ENCODE data around the gene KRT84.

KRT84 gene

GRCh38 chr12:52351196-52352059, 34.0 kb downstream of the KRT84 start:
- H3K9me3 ChIP-seq (ENCODE audit: control insufficient read depth, insufficient read depth, low read depth, low read length), result no peaks in the 10 kb centered on the region
- no peak overlapping the region for H3K27ac ChIP-seq (ENCODE audit: extremely low read depth, low read depth, low read length)
- POLR2A ChIA-PET, result no interaction called here
- TF ChIP-seq ZNF610 (tag by site-specific recombination; IDR thresholded peaks at IDR 0.05; ENCODE audit: borderline replicate concordance) (no peak), TRIM28 (IDR thresholded peaks at IDR 0.05; ENCODE audit: borderline replicate concordance, low read length) (no peak), BCL11A (tag by site-specific recombination; IDR thresholded peaks at IDR 0.05; ENCODE audit: low read depth) (no peak), ZNF768 (tag by site-specific recombination; IDR thresholded peaks at IDR 0.05) (no peak), ZBTB6 (tag by site-specific recombination; IDR thresholded peaks at IDR 0.05) (no peak), ZSCAN30 (tag by site-specific recombination; IDR thresholded peaks at IDR 0.05) (no peak), PBX3 (CRISPR knock-in tag; IDR thresholded peaks at IDR 0.05) (no peak), ZNF585B (tag by site-specific recombination; IDR thresholded peaks at IDR 0.05) (no peak), ZNF596 (tag by site-specific recombination; IDR thresholded peaks at IDR 0.05) (no peak), ZNF10 (tag by site-specific recombination; IDR thresholded peaks at IDR 0.05) (no peak), ZNF791 (tag by site-specific recombination; IDR thresholded peaks at IDR 0.05) (no peak), ZNF621 (tag by site-specific recombination; IDR thresholded peaks at IDR 0.05) (no peak), ZNF785 (tag by site-specific recombination; IDR thresholded peaks at IDR 0.05) (no peak), KLF7 (tag by site-specific recombination; IDR thresholded peaks at IDR 0.05; ENCODE audit: borderline replicate concordance) (no peak)
- peaks cover 3% of the 10 kb centered on the region; the same call in 1 of the 2 replicates for H3K4me1 ChIP-seq (ENCODE audit: control insufficient read depth, insufficient read depth, low read length)
- H3K4me3 ChIP-seq (ENCODE audit: low read depth, low read length), result no peak overlapping the region
- CTCF ChIA-PET, result interaction anchor here (0.7 to 3.5 kb wide), 9 partner anchors 10 to 204 kb away, joined by 3 to 13 read pairs (median 4); no protein-coding TSS in a partner anchor
- no peaks in the 10 kb centered on the region for H3K36me3 ChIP-seq (ENCODE audit: control insufficient read depth in 2 of 2, insufficient read depth in 1 of 2, low read length in 2 of 2)

- Histone ChIP-seq H3K9me3 (ENCODE audit: control insufficient read depth, insufficient read depth, low read depth, low read length) (no peaks in the 10 kb centered on the region), H3K36me3 (ENCODE audit: control insufficient read depth in 2 of 2, insufficient read depth in 1 of 2, low read length in 2 of 2) (no peaks in the 10 kb centered on the region), H3K4me1 (ENCODE audit: control insufficient read depth, insufficient read depth, low read length) (peaks cover 3% of the 10 kb centered on the region; the same call in 1 of the 2 replicates), H3K27ac (ENCODE audit: extremely low read depth, low read depth, low read length) (no peak overlapping the region), H3K4me3 (ENCODE audit: low read depth, low read length) (no peak overlapping the region)
- ChIA-PET CTCF (interaction anchor here (0.6 to 3.5 kb wide), 9 partner anchors 11 to 194 kb away, joined by 3 to 13 read pairs (median 4); no protein-coding TSS in a partner anchor), POLR2A (no interaction called here)
- TF ChIP-seq ZFP69B (tag by site-specific recombination; IDR thresholded peaks at IDR 0.05) (no peak), ZNF37A (tag by site-specific recombination; IDR thresholded peaks at IDR 0.05) (no peak), WT1 (tag by site-specific recombination; IDR thresholded peaks at IDR 0.05) (no peak), ZEB2 (tag by site-specific recombination; IDR thresholded peaks at IDR 0.05) (no peak), ZBTB11 (tag by site-specific recombination; conservative IDR thresholded peaks at IDR 0.05; ENCODE audit: low read depth) (no peak), ZNF202 (tag by site-specific recombination; IDR thresholded peaks at IDR 0.05; ENCODE audit: borderline replicate concordance) (no peak), ZNF19 (tag by site-specific recombination; IDR thresholded peaks at IDR 0.05; ENCODE audit: low read depth) (no peak), ZNF585B (tag by site-specific recombination; IDR thresholded peaks at IDR 0.05) (no peak), ZBTB48 (tag by site-specific recombination; IDR thresholded peaks at IDR 0.05) (no peak), ZNF221 (tag by site-specific recombination; IDR thresholded peaks at IDR 0.05; ENCODE audit: borderline replicate concordance) (no peak), ZNF623 (tag by site-specific recombination; IDR thresholded peaks at IDR 0.05) (no peak), REPIN1 (tag by site-specific recombination; IDR thresholded peaks at IDR 0.05; ENCODE audit: low read depth) (no peak), ZNF645 (tag by site-specific recombination; IDR thresholded peaks at IDR 0.05) (no peak), ZNF169 (tag by site-specific recombination; IDR thresholded peaks at IDR 0.05) (no peak), ZNF354C (tag by site-specific recombination; IDR thresholded peaks at IDR 0.05; ENCODE audit: borderline replicate concordance, low read depth) (no peak), ZNF501 (tag by site-specific recombination; IDR thresholded peaks at IDR 0.05) (no peak)
These were observed 34.7 kb downstream of the KRT84 start for GRCh38 chr12:52350786-52351185.

All from HEK293 (cell line).